GM19193 (cell line): ENCODE data around the gene CMTM7.

Experiments
- POLR2A ChIP-seq: IDR thresholded peaks from 4 replicates; pipeline ENCODE4 v1.6.1; 2011; ENCODE audit not compliant: insufficient read depth, insufficient read length; ENCODE audit errors: extremely low read depth

The CMTM7 gene

GRCh38 chr3:32440611-32441350 lies 49.1 kb downstream of the CMTM7 start:
- no peak for TF ChIP-seq POLR2A

- TF ChIP-seq POLR2A = no peak
Measured at GRCh38 chr3:32442766-32443165, 51.1 kb downstream of the CMTM7 start.

- no peak for TF ChIP-seq POLR2A
Measured at GRCh38 chr3:32443478-32443877, 51.8 kb downstream of the CMTM7 start.

DNA sequence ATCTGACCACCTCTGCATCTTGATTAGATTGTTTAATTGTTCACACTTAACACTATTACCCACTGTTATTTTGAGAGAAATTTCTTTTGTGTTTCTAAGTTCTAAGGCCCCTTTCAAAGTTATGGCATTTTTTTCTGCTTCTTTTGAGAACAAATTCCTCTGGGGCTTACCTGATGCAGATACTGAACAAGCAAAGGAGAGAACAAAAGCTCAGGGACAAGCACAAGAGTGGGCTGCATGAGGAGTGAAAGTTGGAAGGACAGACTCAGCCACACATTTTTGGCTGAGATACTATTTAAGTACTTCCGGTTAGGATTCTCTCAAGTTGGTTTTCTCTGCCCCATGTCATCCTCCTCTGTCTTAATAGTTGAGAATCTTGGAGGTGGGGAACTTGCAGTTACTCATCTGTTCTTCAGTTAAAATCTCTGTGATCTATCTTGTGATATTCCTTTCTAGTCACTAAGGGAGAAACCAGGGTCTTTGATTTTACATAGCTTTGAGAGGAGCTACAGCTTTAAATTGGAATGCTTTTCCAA lies 56.3 kb downstream of the CMTM7 start:
- TF ChIP-seq POLR2A = no peak

- no peak for TF ChIP-seq POLR2A
Measured at GRCh38 chr3:32448686-32449474, 57.2 kb downstream of the CMTM7 start.

DNA sequence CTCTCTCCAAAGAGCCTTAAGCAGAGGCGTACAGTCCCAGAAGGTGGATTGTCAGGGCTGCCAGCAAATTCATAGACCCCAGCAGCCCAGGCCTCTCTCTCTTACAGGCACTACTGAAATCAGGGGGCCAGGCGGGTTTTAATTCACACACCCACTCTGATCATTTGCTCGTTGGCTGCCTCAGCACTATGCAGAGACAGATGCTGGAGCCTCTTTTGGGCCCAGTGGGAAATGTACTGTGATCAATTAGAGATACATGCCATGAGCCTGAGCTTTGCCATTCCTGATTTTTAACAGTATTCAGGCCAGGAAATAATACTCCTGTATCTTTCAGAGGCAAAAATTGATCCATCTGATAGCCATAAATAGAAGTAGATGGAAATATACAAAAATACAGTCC lies 58.0 kb downstream of the CMTM7 start:
- TF ChIP-seq POLR2A = no peak

DNA sequence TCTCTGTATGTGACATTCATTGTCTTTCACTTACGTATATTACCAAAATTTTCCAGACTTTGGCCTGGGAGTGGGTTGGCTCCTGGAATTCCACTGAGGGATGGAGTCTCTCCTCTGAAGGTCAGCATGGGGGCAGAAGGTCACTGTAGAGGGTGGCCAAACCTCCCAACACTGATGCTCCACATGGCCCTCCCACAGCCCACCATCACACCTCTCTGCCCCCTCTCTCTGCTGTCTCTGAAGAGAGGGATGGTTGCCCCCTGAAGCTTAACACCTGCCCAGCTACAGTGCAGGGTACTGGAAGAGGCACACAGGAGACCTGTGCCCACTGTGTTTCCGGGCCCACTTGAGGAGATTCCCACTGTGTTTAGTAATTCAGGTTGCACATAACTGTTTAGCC lies 58.8 kb downstream of the CMTM7 start:
- no peak for TF ChIP-seq POLR2A

- no peak for TF ChIP-seq POLR2A
Measured at GRCh38 chr3:32450992-32451659, 59.5 kb downstream of the CMTM7 start.

DNA sequence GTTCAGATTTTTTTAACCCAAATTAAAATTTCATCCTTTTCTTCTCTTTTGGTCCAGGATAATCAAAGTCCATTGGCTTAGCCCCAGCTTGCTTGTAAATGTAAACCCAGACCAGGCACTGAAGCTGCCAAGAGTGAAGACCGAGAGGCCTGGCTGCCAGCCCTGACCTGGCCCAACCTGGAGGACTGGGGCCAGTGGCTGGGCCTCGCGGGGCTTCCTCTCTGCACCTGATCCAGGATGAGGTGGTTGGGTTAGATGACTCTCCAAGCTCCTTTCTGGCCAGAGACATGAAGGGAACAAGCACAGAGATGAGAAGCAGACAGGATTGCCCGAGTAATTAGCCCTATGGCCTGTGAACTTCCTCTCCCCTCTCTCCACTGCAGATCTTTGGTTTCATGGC lies 60.4 kb downstream of the CMTM7 start:
- TF ChIP-seq POLR2A = no peak

GRCh38 chr3:32453346-32453745 lies 61.7 kb downstream of the CMTM7 start:
- TF ChIP-seq POLR2A = no peak

- no peak for TF ChIP-seq POLR2A
Measured at GRCh38 chr3:32454111-32454510, 62.5 kb downstream of the CMTM7 start.

GRCh38 chr3:32454731-32455608 lies 63.3 kb downstream of the CMTM7 start:
- TF ChIP-seq POLR2A = no peak

DNA sequence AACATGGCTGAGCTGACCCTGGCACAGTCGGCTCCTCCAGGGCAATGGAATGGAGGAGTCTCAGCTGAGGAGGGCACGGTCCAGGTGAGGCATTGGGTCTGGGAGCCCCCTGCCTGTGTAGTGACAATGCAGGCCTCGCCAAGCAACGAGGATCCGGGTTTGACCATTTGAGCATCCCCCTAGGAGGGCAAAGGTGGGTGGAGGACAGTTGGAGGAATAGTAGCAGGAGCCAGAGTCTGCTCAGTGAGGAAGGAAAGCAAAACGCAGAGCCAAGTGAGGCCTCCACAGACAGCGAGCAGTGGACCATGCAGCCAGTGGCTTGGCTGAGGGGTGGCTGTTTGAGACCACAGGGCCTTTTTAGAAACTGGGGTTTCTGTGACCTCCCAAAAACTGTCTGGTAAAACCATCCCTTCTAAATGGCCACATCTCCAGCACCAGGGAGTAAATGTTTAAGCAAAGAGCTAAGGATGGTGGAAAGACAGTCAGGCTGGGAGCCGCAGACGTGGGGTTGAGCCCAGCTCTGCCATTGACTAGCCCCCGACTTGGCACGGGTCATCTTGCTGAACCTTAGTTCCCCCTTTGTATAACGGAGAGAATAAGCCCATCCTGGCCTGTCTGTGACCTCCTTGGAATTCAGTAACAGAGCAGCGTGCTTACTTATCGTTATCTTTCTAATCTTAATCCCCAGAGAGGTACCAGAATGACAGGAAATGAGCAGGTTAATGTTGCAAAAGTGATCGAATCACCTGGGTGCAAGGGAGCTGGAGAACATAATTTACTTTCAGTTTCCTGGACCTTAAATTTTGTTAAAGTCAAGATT lies 64.2 kb downstream of the CMTM7 start:
- TF ChIP-seq POLR2A = no peak
